AG09309 (cell line): ENCODE measurements around the gene FAM200A.
"Not testable (repeated sequence)": the region's sequence is repeated elsewhere in the genome, so short reads cannot be mapped to it uniquely, and the experiment has no call there.

Experiments
- DNase-seq: peaks from one replicate; pipeline ENCODE4 v3.0.0-alpha.2; 2010; ENCODE audit warnings: low read depth
- H3K4me3 ChIP-seq: 2 replicates; pipeline ENCODE4 v1.5.1; 2011; ENCODE audit warnings: mild to moderate bottlenecking, low read depth, low read length, moderate library complexity; ENCODE audit not compliant: control insufficient read depth
- CTCF ChIP-seq: IDR thresholded peaks from 2 replicates; pipeline ENCODE4 v1.5.1; 2011; ENCODE audit warnings: mild to moderate bottlenecking, low read depth, low read length, inconsistent platforms; ENCODE audit not compliant: insufficient read depth, control insufficient read depth; ENCODE audit errors: missing control alignments

FAM200A gene

GRCh38 chr7:99551767-99552463 is at the start of gene FAM200A:
FAM200A (minus strand) TSS chr7:99552114; CDS start chr7:99548407, 3,707 bp downstream.
- H3K4me3 ChIP-seq = peak within 1 kb of the TSS; percentile 100
- TF ChIP-seq CTCF = no peak
- DNase-seq = peak; percentile 64

- no peak for DNase-seq
- no peak for TF ChIP-seq CTCF
- H3K4me3 ChIP-seq = no peak overlapping the region
These were observed 47.9 kb upstream of the FAM200A start for GRCh38 chr7:99599836-99600235.

- no peak within 1 kb of the TSS for H3K4me3 ChIP-seq
- no peak for DNase-seq
- no peak for TF ChIP-seq CTCF
These were observed 46.0 kb upstream of the FAM200A start, which contains the start of gene TMEM225B for GRCh38 chr7:99597762-99598501. TMEM225B (plus strand) TSS chr7:99598267; CDS start chr7:99604389, 6,122 bp downstream.

GRCh38 chr7:99596408-99596955 is 44.6 kb upstream of the FAM200A start:
- no peak overlapping the region for H3K4me3 ChIP-seq
- DNase-seq = no peak
- no peak for TF ChIP-seq CTCF

- no peak for TF ChIP-seq CTCF
- H3K4me3 ChIP-seq = no peak overlapping the region
- no peak for DNase-seq
These were observed 43.2 kb upstream of the FAM200A start for GRCh38 chr7:99594948-99595745.

- no peak for TF ChIP-seq CTCF
- H3K4me3 ChIP-seq = no peak overlapping the region
- no peak for DNase-seq
These were observed 37.0 kb upstream of the FAM200A start for GRCh38 chr7:99588868-99589267.

GRCh38 chr7:99580778-99581332 is 28.9 kb upstream of the FAM200A start:
- H3K4me3 ChIP-seq = peak overlapping the region; percentile 64
- not testable (repeated sequence) for DNase-seq
